HG02623 (cell line): Measurements from ENCODE around the gene MED1.
A peak's percentile ranks its signal among the peaks of the same experiment; 100 is the strongest.
"Not testable (repeated sequence)": the region's sequence is repeated elsewhere in the genome, so short reads cannot be mapped to it uniquely, and the experiment has no call there.

Source experiments
- ATAC-seq: cut with Tn5 transposase; IDR thresholded peaks from one replicate; pipeline ENCODE4 v1.9.1; 2021; ENCODE audit warnings: moderate library complexity; ENCODE audit not compliant: unreplicated experiment

Gene MED1

DNA sequence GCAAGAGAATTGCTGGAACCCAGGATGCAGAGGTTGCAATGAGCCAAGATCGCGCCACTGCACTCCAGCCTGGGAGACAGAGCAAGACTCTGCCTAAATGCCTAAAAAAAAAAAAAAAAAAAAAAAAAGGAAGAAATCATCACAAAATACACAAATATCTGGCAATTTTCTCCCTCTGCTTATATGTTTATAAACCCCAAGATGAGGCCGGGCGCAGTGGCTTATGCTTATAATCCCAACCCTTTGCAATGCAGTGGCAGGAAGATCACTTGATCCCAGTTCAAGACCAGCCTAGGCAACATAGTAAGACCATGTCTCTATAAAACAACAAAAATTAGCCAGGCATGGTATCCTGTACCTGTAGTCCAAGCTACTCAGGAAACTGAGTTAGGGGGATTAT, 21.5 kb downstream of the MED1 start:
- ATAC-seq = no peak

DNA sequence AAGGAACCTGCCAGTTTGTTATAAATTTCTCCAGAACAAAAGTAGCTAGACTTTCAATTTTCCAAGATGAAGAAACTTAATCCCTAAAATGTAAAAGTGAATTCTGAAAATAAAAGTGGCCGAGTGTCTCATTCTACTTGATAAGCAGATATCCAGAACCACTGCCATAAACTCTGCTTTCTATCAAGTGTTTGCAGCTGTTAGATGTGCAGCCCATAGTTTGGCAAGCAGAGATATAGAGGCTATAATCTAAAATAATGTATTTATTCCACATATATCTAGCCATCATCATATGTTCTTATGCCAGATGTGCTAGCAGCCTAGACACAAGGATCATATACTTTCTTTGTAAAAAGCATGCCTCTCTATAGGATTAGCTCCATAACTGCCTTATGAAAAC, 34.9 kb downstream of the MED1 start:
- ATAC-seq = no peak

GRCh38 chr17:39410279-39410678, 40.8 kb downstream of the MED1 start:
- ATAC-seq = no peak

DNA sequence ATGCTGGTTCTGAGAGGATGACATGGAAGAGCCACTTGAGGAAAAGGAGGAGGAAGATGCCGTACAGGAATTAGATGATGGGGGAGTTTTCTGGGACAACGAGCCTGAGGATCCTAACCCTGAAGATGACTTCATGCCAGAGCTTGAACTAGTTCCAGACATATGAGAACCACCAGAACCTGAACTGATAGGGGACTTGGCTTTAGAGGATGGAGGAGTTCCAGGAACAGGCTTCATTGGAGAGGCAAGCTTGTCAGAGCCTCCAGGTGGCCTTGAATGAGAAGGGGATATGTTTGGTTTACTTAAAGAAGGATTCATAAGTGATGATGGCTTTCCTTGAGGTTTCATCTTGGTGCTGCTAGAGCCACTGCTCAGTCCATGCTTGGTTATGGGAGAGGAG, 42.7 kb downstream of the MED1 start:
- no peak for ATAC-seq

DNA sequence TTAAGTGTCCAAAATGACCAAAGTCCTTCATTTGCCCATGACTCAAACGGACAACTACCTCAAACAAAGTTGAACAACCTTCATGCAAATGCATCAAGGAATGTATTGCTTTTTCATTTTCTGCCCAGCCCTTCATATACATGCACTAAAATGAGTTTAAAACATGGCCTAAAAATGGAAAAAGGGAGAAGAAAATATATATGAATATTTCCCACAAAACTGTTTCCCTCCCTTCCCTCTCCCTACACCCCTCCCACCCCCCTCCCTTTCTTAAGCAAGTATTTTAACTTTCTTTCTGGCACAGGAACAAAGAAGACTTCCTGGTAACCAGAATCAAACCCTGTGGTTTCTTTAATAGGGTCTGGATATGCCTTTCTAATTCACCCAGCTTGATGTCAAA, 44.1 kb downstream of the MED1 start:
- no peak for ATAC-seq

DNA sequence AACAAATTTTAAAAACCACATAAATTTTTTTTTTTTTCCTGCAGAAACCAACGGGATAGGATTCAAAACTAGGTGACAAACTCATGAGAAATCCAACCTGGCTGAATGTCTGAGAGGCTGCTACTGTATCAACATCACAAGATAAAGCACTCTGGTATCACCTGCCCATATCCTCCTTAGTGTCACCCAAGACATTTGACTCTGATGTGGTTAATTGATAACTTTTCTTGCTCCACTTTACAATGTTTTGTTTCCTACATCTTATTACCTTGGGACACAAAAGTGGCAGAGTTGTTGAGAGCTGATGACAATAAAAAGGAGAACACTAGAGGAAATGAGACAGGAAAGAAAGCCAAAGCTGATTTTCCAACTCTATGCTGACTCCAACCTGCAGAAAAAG, 45.6 kb downstream of the MED1 start:
- ATAC-seq = no peak

DNA sequence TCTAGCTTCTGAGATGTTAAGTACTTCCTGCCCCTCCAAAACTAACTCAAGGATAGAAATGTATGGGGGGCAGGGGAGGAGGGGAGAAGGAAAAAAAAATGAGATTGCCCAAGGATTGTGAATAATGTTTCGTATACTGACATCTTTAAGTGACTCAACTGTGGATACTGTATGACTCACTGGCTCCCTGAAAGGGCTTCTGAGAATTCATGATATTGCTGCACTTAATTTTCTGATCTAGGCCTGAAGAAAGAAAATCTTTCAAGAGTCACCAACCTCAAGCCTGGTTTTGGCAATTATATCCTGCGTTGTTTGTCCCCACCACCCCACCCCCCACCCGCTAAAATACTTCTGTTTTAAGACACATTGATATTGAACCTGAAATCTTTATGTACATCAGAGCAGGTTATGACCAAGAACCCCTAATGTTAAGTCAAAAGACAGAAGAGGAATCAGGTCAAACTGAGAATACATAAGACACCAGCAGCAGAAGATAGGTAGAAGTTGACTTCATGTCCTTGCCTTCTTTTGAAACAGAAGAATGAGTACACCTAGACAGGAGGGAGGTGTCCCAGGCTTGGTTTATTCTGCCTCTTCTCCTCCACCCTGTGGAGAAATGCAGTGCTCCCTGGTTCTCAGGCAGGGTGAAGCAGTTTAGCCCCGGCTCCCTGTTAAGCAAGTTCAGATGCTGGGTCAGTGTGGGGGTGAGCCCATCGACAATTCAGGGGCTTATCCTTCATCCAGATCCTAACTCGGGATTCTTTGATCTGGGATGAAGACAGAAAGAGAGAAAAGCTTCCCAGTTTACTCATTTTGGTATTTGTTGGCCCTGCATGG, 46.3 kb downstream of the MED1 start:
- ATAC-seq = no peak

GRCh38 chr17:39402890-39403605, 48.0 kb downstream of the MED1 start:
- no peak for ATAC-seq

DNA sequence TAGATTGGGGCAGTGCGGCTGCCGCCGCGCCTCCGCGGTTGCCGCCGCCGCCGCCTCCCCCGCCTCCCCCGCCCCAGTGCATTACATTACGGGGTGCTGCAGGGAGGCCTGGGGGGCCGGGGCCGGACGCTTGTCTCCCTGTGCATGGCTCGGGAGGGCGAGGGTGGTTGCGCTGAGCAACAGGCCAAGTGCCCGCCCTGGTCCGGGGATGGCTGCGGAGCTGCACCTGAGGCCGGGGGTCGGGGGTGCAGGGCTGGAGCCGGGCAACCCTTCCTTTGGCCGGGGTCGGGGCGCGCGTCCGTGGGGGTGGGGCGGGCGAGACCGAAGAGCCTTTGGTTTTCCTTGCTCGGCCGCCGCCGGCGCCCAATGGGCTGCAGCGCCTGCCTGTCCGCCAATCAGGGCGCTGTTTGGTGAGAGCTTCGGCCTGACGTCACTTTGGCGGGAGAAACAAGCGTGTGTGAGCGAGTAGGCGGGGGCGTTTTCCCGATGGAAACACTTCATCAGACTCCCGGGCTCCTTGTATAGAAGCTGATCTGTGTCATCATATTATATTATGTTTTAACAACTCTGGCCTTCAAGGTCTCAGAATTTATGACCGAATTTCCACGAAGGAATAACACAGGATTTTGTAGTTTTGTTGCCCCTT, 48.7 kb downstream of the MED1 start:
- ATAC-seq = peak; percentile 55

DNA sequence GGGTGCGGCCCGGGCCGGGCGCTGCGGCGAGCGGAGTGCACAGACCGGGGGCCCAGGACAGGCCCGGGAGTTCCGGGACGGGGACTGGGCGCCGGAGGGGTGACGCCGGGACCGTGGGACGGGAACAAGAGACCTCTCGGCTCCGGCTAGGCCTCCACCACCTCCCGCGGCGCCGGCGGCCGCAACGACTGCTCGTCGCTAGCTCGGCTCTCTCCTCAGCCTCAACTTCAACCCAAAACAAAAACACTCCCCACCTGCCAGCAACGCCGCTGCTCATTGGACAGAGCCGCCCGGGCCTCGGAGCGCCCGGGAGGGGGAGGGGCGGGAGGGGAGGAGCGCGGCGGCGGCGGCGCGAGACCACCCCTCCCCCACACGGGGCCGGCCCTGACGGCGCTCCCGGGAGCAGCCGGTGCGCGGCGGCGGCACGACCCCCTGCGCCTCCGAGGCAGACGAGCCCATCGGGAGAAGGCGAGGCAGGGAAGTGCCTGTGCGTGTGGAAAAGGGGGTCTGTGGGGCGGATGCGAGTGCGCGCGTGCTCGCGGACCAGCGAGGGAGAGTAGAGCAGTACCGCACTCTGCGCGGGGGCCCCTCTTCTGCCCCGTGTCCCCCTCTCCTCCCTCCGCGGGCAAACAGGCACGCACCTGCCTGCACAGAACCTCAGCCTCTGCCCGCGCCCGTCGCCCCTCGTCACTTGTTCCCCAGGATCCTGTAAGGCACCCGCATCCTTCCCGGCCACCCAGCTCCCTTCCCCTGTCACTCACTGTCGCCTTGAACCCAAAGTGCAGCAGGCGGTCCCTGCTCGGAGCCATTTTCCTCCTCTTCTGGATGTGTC, 49.4 kb downstream of the MED1 start, which contains the start of gene FBXL20:
Gene FBXL20, minus strand, starts transcription at position 215 of the 832 bp plus-strand sequence. CDS start 224 bp downstream, outside the sequence.
- peak; percentile 71 for ATAC-seq

GRCh38 chr17:39400547-39401411, 50.3 kb downstream of the MED1 start:
- ATAC-seq = peak; percentile 18

- ATAC-seq = no peak
Measured at GRCh38 chr17:39399791-39400190, 51.3 kb downstream of the MED1 start.

DNA sequence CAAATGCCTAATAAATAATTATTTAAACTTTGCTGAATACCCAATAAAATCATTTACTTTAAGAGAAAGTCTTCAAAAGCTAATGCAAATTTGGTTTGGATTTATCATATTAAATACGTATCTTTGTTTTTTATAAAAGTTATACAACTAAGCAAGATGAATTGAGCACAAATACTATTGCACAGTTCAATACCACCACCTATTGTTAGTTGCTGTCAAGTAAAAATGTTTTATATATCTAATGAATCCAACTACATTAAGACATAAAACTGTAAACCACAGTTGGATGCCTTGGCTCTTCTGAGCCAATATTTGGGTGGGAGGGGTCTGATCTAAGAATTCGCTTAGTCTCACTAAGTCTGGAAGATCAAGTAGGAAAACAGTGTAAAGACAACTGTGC, 57.3 kb downstream of the MED1 start:
- ATAC-seq = no peak

GRCh38 chr17:39391448-39391847, 59.6 kb downstream of the MED1 start:
- no peak for ATAC-seq

DNA sequence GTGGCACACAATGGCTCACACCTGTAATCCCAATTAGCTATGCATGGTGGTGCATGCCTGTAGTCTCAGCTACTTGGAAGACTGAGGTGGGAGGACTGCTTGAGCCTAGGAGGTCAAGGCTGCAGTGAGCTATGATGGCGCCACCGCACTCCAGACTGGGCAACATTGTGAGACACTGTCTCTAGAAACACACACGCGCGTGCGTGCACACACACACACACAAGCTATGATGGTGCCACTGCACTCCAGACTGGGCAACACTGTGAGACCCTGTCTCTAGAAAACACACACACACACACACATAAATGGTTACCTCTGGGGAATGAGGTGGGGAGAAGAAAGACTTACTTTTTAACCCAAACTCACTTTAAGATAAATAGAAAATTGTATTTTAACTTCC, 66.0 kb downstream of the MED1 start:
- ATAC-seq = no peak

DNA sequence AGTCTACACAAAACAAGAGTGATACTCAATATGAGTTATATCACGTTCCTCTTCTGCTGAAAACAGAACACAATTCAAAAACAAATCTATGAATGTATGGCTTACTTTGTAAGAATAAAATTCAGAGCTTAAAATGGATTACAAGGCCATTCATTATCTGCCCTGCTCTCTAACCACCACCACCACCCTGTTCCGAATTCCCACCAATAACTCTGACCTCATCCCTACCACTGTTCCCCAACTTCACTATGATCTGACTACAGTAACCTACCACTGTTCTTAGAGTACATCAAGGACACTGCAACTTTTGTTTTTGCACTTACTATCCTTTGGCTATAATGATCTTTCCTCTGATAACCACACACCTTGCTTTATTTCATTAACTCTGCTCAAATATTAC, 70.9 kb downstream of the MED1 start:
- no peak for ATAC-seq

DNA sequence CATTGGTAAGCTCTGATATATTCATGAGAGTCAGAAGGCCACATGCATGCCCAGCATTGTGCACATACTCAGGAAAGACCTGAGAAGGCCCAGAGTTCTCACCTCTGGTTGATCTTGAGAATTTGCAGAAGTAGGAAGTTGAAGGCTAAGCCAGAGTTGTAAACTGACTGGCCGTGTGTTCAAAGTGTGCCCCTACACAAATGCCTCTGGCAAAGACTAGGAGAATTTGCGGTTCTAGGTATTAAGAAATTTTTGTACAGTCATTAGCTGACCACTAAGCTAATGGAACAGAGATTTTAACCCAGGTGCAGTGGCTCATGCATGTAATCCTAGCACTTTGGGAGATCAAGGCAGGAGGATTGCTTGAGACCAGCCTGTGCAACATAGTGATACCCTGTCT, 74.6 kb downstream of the MED1 start:
- ATAC-seq = no peak

DNA sequence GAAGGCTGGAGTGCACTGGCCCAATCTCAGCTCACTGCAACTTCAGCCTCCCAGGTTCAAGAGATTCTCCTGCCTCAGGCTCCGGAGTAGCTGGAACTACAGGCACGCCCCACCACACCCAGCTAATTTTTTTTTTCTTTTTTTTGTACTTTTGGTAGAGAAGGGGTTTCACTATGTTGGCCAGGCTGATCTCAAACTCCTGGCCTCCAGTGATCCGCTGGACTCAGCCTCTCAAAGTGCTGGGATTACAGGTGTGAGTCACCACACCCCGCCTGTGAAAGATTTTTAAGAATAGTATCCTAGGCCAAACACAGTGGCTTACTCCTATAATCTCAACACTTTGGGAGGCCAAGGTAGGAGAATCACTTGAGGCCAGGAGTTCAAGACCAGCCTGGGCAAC, 83.3 kb downstream of the MED1 start:
- ATAC-seq = not testable (repeated sequence)

DNA sequence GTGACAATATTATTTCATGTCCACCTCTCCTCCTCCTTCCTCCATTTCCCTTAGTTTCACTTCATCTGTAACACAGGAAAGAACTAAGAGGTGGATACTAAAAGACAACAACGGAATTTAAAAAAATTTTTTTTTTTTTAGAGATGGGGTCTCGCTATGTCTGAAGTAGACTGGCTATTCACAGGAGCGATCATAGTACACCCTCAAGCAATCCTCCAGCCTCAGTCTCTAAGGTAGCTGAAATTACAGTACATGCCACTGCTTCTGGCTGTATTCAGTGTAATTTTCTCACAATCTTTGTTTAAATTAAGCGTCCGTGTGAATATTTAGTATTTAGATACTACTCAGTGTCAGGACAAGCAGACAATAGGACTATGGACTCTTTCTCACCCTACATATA, 85.2 kb downstream of the MED1 start:
- no peak for ATAC-seq

- ATAC-seq = no peak
Measured at GRCh38 chr17:39365242-39365641, 85.8 kb downstream of the MED1 start.
